ENCODE measurements around the gene SMIM43.

DNA sequence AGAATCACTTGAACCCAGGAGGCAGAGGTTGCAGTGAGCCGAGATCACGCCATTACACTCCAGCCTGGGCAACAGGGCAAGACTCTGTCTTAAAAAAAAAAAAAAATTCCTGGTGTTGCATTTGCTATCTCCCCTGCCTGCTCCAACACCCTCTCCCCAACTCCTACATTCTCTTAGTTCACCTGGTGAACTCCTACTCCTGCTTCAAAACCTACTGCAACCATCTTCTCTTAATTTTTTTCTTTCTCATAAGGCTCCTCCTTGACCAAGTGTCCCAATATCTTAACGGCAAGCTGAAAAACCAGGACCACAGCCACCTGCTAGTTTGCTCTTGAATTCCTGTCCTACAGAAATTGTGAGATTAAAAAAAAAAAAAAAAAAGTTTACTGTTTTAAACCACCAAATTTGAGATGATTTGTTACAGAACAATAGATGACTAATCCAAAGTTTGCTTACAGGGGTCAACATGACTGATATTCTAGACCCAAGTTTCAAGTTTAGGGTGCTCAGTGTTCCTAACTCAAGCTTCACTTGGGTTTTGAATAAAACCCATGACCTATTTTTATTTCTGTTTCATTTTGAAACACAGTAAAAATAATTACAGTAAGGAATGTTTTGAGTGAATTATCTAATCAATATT is 55.1 kb downstream of the SMIM43 start:
- TF ChIP-seq GATA2 (IDR thresholded peaks at IDR 0.05; ENCODE audit: low read depth, low read length) (no peak), GATA3 (IDR thresholded peaks at IDR 0.05; ENCODE audit: low read depth, low read length) (no peak)

Data from SH-SY5Y (cell line).